ENCODE measurements around the gene OFD1. TPM values are rescaled to one million over a fixed set of nuclear protein-coding genes. Genes with fewer than 3 reads are reported as not detected.

Gene OFD1
- total RNA-seq, 2 donors from 2014 or later: 25.9 to 29.7 TPM

DNA sequence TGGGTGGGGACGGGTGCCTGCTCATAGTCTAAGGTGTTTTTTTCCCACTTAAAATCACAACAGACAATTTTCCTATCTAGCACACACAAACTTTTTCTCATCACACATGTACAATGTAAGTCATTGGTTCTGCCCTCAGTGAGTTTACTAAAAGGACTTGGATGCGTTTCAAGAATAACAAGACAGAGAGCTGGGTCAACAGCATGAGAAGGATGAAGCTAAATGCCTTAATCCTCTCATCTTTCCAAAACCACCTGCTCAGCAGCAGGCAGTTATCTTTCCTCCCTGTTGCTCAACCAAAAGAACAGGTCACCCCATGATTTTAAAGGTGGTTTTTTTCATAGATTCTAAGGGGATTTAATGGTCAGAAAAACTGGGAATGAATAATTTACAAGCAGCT, 40.1 kb downstream of the OFD1 start:
- H3K4me3 ChIP-seq (ENCODE audit: low read length): no peak overlapping the region
- H3K36me3 ChIP-seq (ENCODE audit: control insufficient read depth, insufficient read depth, low read length): peaks cover 70% of the 10 kb centered on the region
- no peaks in the 10 kb centered on the region for H3K27me3 ChIP-seq (ENCODE audit: control insufficient read depth, insufficient read depth, low read length, poor library complexity, severe bottlenecking)
- Mint-ChIP-seq H3K27ac (no peak overlapping the region), H3K9me3 (peaks cover 40% of the 10 kb centered on the region), H3K4me3 (no peak overlapping the region), H3K27me3 (ENCODE audit: insufficient read depth) (no peaks in the 10 kb centered on the region), H3K36me3 (ENCODE audit: low read depth) (peaks cover 32% of the 10 kb centered on the region), H3K4me1 (peaks cover 4% of the 10 kb centered on the region)
- H3K9ac ChIP-seq (ENCODE audit: extremely low read depth, low read length, poor library complexity, severe bottlenecking): no peak overlapping the region
- TF ChIP-seq, protein P1, sequence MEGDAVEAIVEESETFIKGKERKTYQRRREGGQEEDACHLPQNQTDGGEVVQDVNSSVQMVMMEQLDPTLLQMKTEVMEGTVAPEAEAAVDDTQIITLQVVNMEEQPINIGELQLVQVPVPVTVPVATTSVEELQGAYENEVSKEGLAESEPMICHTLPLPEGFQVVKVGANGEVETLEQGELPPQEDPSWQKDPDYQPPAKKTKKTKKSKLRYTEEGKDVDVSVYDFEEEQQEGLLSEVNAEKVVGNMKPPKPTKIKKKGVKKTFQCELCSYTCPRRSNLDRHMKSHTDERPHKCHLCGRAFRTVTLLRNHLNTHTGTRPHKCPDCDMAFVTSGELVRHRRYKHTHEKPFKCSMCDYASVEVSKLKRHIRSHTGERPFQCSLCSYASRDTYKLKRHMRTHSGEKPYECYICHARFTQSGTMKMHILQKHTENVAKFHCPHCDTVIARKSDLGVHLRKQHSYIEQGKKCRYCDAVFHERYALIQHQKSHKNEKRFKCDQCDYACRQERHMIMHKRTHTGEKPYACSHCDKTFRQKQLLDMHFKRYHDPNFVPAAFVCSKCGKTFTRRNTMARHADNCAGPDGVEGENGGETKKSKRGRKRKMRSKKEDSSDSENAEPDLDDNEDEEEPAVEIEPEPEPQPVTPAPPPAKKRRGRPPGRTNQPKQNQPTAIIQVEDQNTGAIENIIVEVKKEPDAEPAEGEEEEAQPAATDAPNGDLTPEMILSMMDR (conservative IDR thresholded peaks at IDR 0.05): no peak
- no peaks in the 10 kb centered on the region for H3K9me3 ChIP-seq (ENCODE audit: control insufficient read depth, low read length)
- H3K4me1 ChIP-seq (ENCODE audit: control insufficient read depth, insufficient read depth, low read length): no peaks in the 10 kb centered on the region
- no peak overlapping the region for H3K27ac ChIP-seq (ENCODE audit: low read depth, low read length)
- DNase-seq: no peak
- 70% methylated on average over 1 of the region's 2 CpGs; no CpG with 5 or more reads in 1 of the 2 experiments for WGBS, 2 experiments (ENCODE audit: insufficient coverage in 1 of 2, insufficient read length in 1 of 2)

GRCh38 chrX:13775837-13776236, 41.3 kb downstream of the OFD1 start:
- Histone ChIP-seq H3K36me3 (ENCODE audit: control insufficient read depth, insufficient read depth, low read length) (peaks cover 60% of the 10 kb centered on the region), H3K9ac (ENCODE audit: extremely low read depth, low read length, poor library complexity, severe bottlenecking) (no peak overlapping the region), H3K9me3 (ENCODE audit: control insufficient read depth, low read length) (no peaks in the 10 kb centered on the region), H3K27ac (ENCODE audit: low read depth, low read length) (no peak overlapping the region), H3K27me3 (ENCODE audit: control insufficient read depth, insufficient read depth, low read length, poor library complexity, severe bottlenecking) (no peaks in the 10 kb centered on the region), H3K4me3 (ENCODE audit: low read length) (no peak overlapping the region), H3K4me1 (ENCODE audit: control insufficient read depth, insufficient read depth, low read length) (peaks cover 2% of the 10 kb centered on the region)
- Mint-ChIP-seq H3K4me1 (peaks cover 4% of the 10 kb centered on the region), H3K27me3 (ENCODE audit: insufficient read depth) (no peaks in the 10 kb centered on the region), H3K27ac (no peak overlapping the region), H3K36me3 (ENCODE audit: low read depth) (peaks cover 22% of the 10 kb centered on the region), H3K9me3 (peaks cover 44% of the 10 kb centered on the region), H3K4me3 (no peak overlapping the region)
- TF ChIP-seq, protein P1 (conservative IDR thresholded peaks at IDR 0.05): no peak
- DNase-seq: no peak
- WGBS, 2 experiments (ENCODE audit: insufficient coverage in 1 of 2, insufficient read length in 1 of 2): 99 to 100% methylated on average over 1 to 3 of the region's 3 CpGs

- Histone ChIP-seq H3K9ac (ENCODE audit: extremely low read depth, low read length, poor library complexity, severe bottlenecking) (no peak overlapping the region), H3K4me1 (ENCODE audit: control insufficient read depth, insufficient read depth, low read length) (peaks cover 5% of the 10 kb centered on the region), H3K36me3 (ENCODE audit: control insufficient read depth, insufficient read depth, low read length) (peaks cover 56% of the 10 kb centered on the region), H3K27me3 (ENCODE audit: control insufficient read depth, insufficient read depth, low read length, poor library complexity, severe bottlenecking) (no peaks in the 10 kb centered on the region), H3K9me3 (ENCODE audit: control insufficient read depth, low read length) (no peaks in the 10 kb centered on the region), H3K27ac (ENCODE audit: low read depth, low read length) (no peak overlapping the region), H3K4me3 (ENCODE audit: low read length) (no peak overlapping the region)
- Mint-ChIP-seq H3K27me3 (ENCODE audit: insufficient read depth) (no peaks in the 10 kb centered on the region), H3K36me3 (ENCODE audit: low read depth) (peaks cover 21% of the 10 kb centered on the region), H3K27ac (no peak overlapping the region), H3K9me3 (peaks cover 49% of the 10 kb centered on the region), H3K4me3 (no peak overlapping the region), H3K4me1 (peaks cover 9% of the 10 kb centered on the region)
- TF ChIP-seq, protein P1 (conservative IDR thresholded peaks at IDR 0.05): no peak
- 83 to 86% methylated on average over 3 to 4 of the region's 4 CpGs for WGBS, 2 experiments (ENCODE audit: insufficient coverage in 1 of 2, insufficient read length in 1 of 2)
- no peak for DNase-seq
Observed at GRCh38 chrX:13776387-13776786, 41.8 kb downstream of the OFD1 start.

All from endodermal cell (in vitro differentiated cells).